Activated CD8-positive, alpha-beta memory T cell treated with anti-CD3 and anti-CD28 coated beads, Interleukin-2, amount 10 ng/mL, durations not matched to agents 7 days and 5 days (primary cell): ENCODE data around the gene MLIP. TPM values are rescaled to one million over a fixed set of nuclear protein-coding genes. Genes with fewer than 3 reads are reported as not detected.

Experiments
- ATAC-seq: fragments of 150-1000 bp; cut with Tn5 transposase; one replicate; pipeline ENCODE4 v1.10.0; 2021; ENCODE audit warnings: moderate library complexity
- CTCF ChIA-PET: fragments of 350-600 bp; sonication (Branson Sonifier 250); formaldehyde crosslinking; loops from one replicate; lab custom pipeline; 2021; ENCODE audit warnings: antibody characterized with exemption; lab: Charles Lee
- DNase-seq: peaks from one replicate; pipeline ENCODE4 v3.0.0-alpha.2; 2020
- H3K27ac Mint-ChIP-seq: one replicate; pipeline ENCODE4 v1.8.0; 2021; ENCODE audit warnings: mild to moderate bottlenecking, mixed read lengths
- H3K27me3 Mint-ChIP-seq: one replicate; pipeline ENCODE4 v1.8.0; 2021; ENCODE audit warnings: mixed read lengths
- H3K36me3 Mint-ChIP-seq: one replicate; pipeline ENCODE4 v1.8.0; 2021; ENCODE audit warnings: mild to moderate bottlenecking, mixed read lengths
- H3K4me1 Mint-ChIP-seq: one replicate; pipeline ENCODE4 v1.8.0; 2021; ENCODE audit warnings: mixed read lengths
- H3K4me3 Mint-ChIP-seq: one replicate; pipeline ENCODE4 v1.8.0; 2021; ENCODE audit warnings: mild to moderate bottlenecking, moderate library complexity, mixed read lengths
- H3K9me3 Mint-ChIP-seq: one replicate; pipeline ENCODE4 v1.8.0; 2022; ENCODE audit warnings: low read depth, mixed read lengths
- total RNA-seq, 2 experiments: library from RNA; stranded (reverse); gene quantifications; one replicate each; pipeline ENCODE4 v1.2.3, GENCODE V29; 2021

MLIP gene
- total RNA-seq, 2 experiments from 2014 or later: not detected

GRCh38 chr6:54084231-54084630 is 27.0 kb upstream of the MLIP start:
- no peaks in the 10 kb centered on the region for H3K27me3 Mint-ChIP-seq
- no peak for DNase-seq
- no peaks in the 10 kb centered on the region for H3K4me1 Mint-ChIP-seq
- no peaks in the 10 kb centered on the region for H3K9me3 Mint-ChIP-seq
- ATAC-seq: no peak
- no peak overlapping the region for H3K4me3 Mint-ChIP-seq
- CTCF ChIA-PET: no interaction called here
- no peak overlapping the region for H3K27ac Mint-ChIP-seq
- no peaks in the 10 kb centered on the region for H3K36me3 Mint-ChIP-seq

- CTCF ChIA-PET: no interaction called here
- DNase-seq: no peak
- Mint-ChIP-seq H3K9me3 (no peaks in the 10 kb centered on the region), H3K36me3 (no peaks in the 10 kb centered on the region), H3K27ac (no peak overlapping the region), H3K4me3 (no peak overlapping the region), H3K27me3 (no peaks in the 10 kb centered on the region), H3K4me1 (no peaks in the 10 kb centered on the region)
- no peak for ATAC-seq
Measured at GRCh38 chr6:54085047-54085446, 26.2 kb upstream of the MLIP start.

- no peak overlapping the region for H3K27ac Mint-ChIP-seq
- no peak for ATAC-seq
- H3K27me3 Mint-ChIP-seq: no peaks in the 10 kb centered on the region
- no peak for DNase-seq
- CTCF ChIA-PET: no interaction called here
- H3K4me3 Mint-ChIP-seq: no peak overlapping the region
- H3K36me3 Mint-ChIP-seq: no peaks in the 10 kb centered on the region
- no peaks in the 10 kb centered on the region for H3K4me1 Mint-ChIP-seq
- no peaks in the 10 kb centered on the region for H3K9me3 Mint-ChIP-seq
Measured at GRCh38 chr6:54085541-54085940, 25.7 kb upstream of the MLIP start.

GRCh38 chr6:54086439-54086838 is 24.8 kb upstream of the MLIP start:
- no peak for ATAC-seq
- Mint-ChIP-seq H3K36me3 (no peaks in the 10 kb centered on the region), H3K4me3 (no peak overlapping the region), H3K27me3 (no peaks in the 10 kb centered on the region), H3K9me3 (no peaks in the 10 kb centered on the region), H3K4me1 (no peaks in the 10 kb centered on the region), H3K27ac (no peak overlapping the region)
- CTCF ChIA-PET: no interaction called here
- DNase-seq: no peak

- CTCF ChIA-PET: no interaction called here
- DNase-seq (no peak), ATAC-seq (no peak)
- no peaks in the 10 kb centered on the region for H3K9me3 Mint-ChIP-seq
- no peak overlapping the region for H3K4me3 Mint-ChIP-seq
- no peaks in the 10 kb centered on the region for H3K36me3 Mint-ChIP-seq
- H3K4me1 Mint-ChIP-seq: no peaks in the 10 kb centered on the region
- H3K27me3 Mint-ChIP-seq: no peaks in the 10 kb centered on the region
- H3K27ac Mint-ChIP-seq: no peak overlapping the region
Measured at GRCh38 chr6:54087721-54088120, 23.5 kb upstream of the MLIP start.

GRCh38 chr6:54093326-54093948 is 17.8 kb upstream of the MLIP start:
- CTCF ChIA-PET: no interaction called here
- H3K4me1 Mint-ChIP-seq: no peaks in the 10 kb centered on the region
- DNase-seq: no peak

GRCh38 chr6:54094293-54094692 is 16.9 kb upstream of the MLIP start:
- no peaks in the 10 kb centered on the region for H3K9me3 Mint-ChIP-seq
- H3K4me3 Mint-ChIP-seq: no peak overlapping the region
- ATAC-seq: no peak
- H3K27ac Mint-ChIP-seq: no peak overlapping the region
- DNase-seq: no peak
- H3K36me3 Mint-ChIP-seq: no peaks in the 10 kb centered on the region
- H3K27me3 Mint-ChIP-seq: no peaks in the 10 kb centered on the region
- H3K4me1 Mint-ChIP-seq: no peaks in the 10 kb centered on the region
- CTCF ChIA-PET: no interaction called here

More at GRCh38 chr6:54093326-54093948, 17.8 kb upstream of the MLIP start:
- no peak overlapping the region for H3K27ac Mint-ChIP-seq
- no peaks in the 10 kb centered on the region for H3K9me3 Mint-ChIP-seq
- no peaks in the 10 kb centered on the region for H3K27me3 Mint-ChIP-seq
- no peaks in the 10 kb centered on the region for H3K36me3 Mint-ChIP-seq
- ATAC-seq: no peak
- H3K4me3 Mint-ChIP-seq: no peak overlapping the region

GRCh38 chr6:54094786-54095185 is 16.5 kb upstream of the MLIP start:
- ATAC-seq: no peak
- no peaks in the 10 kb centered on the region for H3K27me3 Mint-ChIP-seq
- H3K4me3 Mint-ChIP-seq: no peak overlapping the region

GRCh38 chr6:54095723-54096122 is 15.5 kb upstream of the MLIP start:
- Mint-ChIP-seq H3K4me1 (no peaks in the 10 kb centered on the region), H3K36me3 (no peaks in the 10 kb centered on the region), H3K27ac (no peak overlapping the region), H3K27me3 (no peaks in the 10 kb centered on the region), H3K9me3 (no peaks in the 10 kb centered on the region), H3K4me3 (no peak overlapping the region)
- ATAC-seq (no peak), DNase-seq (no peak)
- CTCF ChIA-PET: no interaction called here

More at GRCh38 chr6:54094786-54095185, 16.5 kb upstream of the MLIP start:
- no peaks in the 10 kb centered on the region for H3K4me1 Mint-ChIP-seq
- H3K9me3 Mint-ChIP-seq: no peaks in the 10 kb centered on the region
- CTCF ChIA-PET: no interaction called here
- H3K36me3 Mint-ChIP-seq: no peaks in the 10 kb centered on the region
- no peak for DNase-seq
- no peak overlapping the region for H3K27ac Mint-ChIP-seq

- Mint-ChIP-seq H3K9me3 (no peaks in the 10 kb centered on the region), H3K36me3 (no peaks in the 10 kb centered on the region), H3K4me1 (no peaks in the 10 kb centered on the region), H3K4me3 (no peak overlapping the region), H3K27me3 (no peaks in the 10 kb centered on the region), H3K27ac (no peak overlapping the region)
- no peak for ATAC-seq
- CTCF ChIA-PET: no interaction called here
- DNase-seq: no peak
Measured at GRCh38 chr6:54096811-54097210, 14.4 kb upstream of the MLIP start.

GRCh38 chr6:54097753-54098152 is 13.5 kb upstream of the MLIP start:
- Mint-ChIP-seq H3K9me3 (no peaks in the 10 kb centered on the region), H3K27ac (no peak overlapping the region), H3K36me3 (no peaks in the 10 kb centered on the region), H3K27me3 (no peaks in the 10 kb centered on the region), H3K4me1 (no peaks in the 10 kb centered on the region), H3K4me3 (no peak overlapping the region)
- CTCF ChIA-PET: no interaction called here
- ATAC-seq (no peak), DNase-seq (no peak)

GRCh38 chr6:54098450-54099044 is 12.7 kb upstream of the MLIP start:
- Mint-ChIP-seq H3K36me3 (no peaks in the 10 kb centered on the region), H3K27ac (no peak overlapping the region), H3K9me3 (no peaks in the 10 kb centered on the region), H3K4me1 (no peaks in the 10 kb centered on the region), H3K27me3 (no peaks in the 10 kb centered on the region), H3K4me3 (no peak overlapping the region)
- CTCF ChIA-PET: interaction anchor here (1.0 kb wide), 1 partner anchor 25 kb away, joined by 3 read pairs; no protein-coding TSS in a partner anchor
- DNase-seq (no peak), ATAC-seq (no peak)

GRCh38 chr6:54099225-54099624 is 12.0 kb upstream of the MLIP start:
- no peak overlapping the region for H3K27ac Mint-ChIP-seq
- no peak for DNase-seq
- CTCF ChIA-PET: interaction anchor here (1.0 kb wide), 1 partner anchor 26 kb away, joined by 3 read pairs; no protein-coding TSS in a partner anchor

GRCh38 chr6:54100411-54101006 is 10.7 kb upstream of the MLIP start:
- ATAC-seq (no peak), DNase-seq (no peak)
- Mint-ChIP-seq H3K27ac (no peak overlapping the region), H3K9me3 (no peaks in the 10 kb centered on the region), H3K4me1 (no peaks in the 10 kb centered on the region), H3K4me3 (no peak overlapping the region), H3K36me3 (no peaks in the 10 kb centered on the region), H3K27me3 (peaks cover 2% of the 10 kb centered on the region)
- CTCF ChIA-PET: no interaction called here

More at GRCh38 chr6:54099225-54099624, 12.0 kb upstream of the MLIP start:
- ATAC-seq: no peak
- no peaks in the 10 kb centered on the region for H3K36me3 Mint-ChIP-seq
- H3K4me3 Mint-ChIP-seq: no peak overlapping the region
- H3K4me1 Mint-ChIP-seq: no peaks in the 10 kb centered on the region
- no peaks in the 10 kb centered on the region for H3K9me3 Mint-ChIP-seq
- H3K27me3 Mint-ChIP-seq: no peaks in the 10 kb centered on the region
